Kidney capillary endothelial cell (primary cell): ENCODE data around the gene OR52L1.
"Not testable (repeated sequence)": the region's sequence is repeated elsewhere in the genome, so short reads cannot be mapped to it uniquely, and the experiment has no call there.

Experiments
- DNase-seq: peaks from one replicate; pipeline ENCODE4 v3.0.0-alpha.2; 2018; ENCODE audit warnings: low spot score

The OR52L1 gene

GRCh38 chr11:5986885-5987284 is at the start of gene OR52L1:
TSS of gene OR52L1 (minus strand) at chr11:5986985. CDS start at chr11:5986930, 55 bp downstream.
- no peak for DNase-seq

GRCh38 chr11:6030708-6031405 is 44.1 kb upstream of the OR52L1 start, which contains the start of gene OR56A1:
TSS of gene OR56A1 (minus strand) at chr11:6030758. CDS start at chr11:6027692, 3,066 bp downstream.
- DNase-seq: no peak

- no peak for DNase-seq
Measured at GRCh38 chr11:6027501-6027900, 40.7 kb upstream of the OR52L1 start.

GRCh38 chr11:6025056-6025455 is 38.3 kb upstream of the OR52L1 start:
- no peak for DNase-seq

- peak; percentile 55 for DNase-seq
Measured at GRCh38 chr11:6022956-6023355, 36.2 kb upstream of the OR52L1 start.

GRCh38 chr11:6013042-6013441 is 26.3 kb upstream of the OR52L1 start:
- no peak for DNase-seq

- DNase-seq: no peak
Measured at GRCh38 chr11:6012035-6012668, 25.4 kb upstream of the OR52L1 start.

GRCh38 chr11:6006846-6007245 is 20.1 kb upstream of the OR52L1 start, which contains the start of gene OR56A4:
TSS of gene OR56A4 (minus strand) at chr11:6006946. CDS start at chr11:6002992, 3,954 bp downstream.
- DNase-seq: no peak

GRCh38 chr11:6006395-6006794 is 19.6 kb upstream of the OR52L1 start:
- DNase-seq: no peak

- no peak for DNase-seq
Measured at GRCh38 chr11:6002202-6002699, 15.5 kb upstream of the OR52L1 start.

- no peak for DNase-seq
Measured at GRCh38 chr11:5994791-5995190, 8.0 kb upstream of the OR52L1 start.

- DNase-seq: peak; percentile 9
Measured at GRCh38 chr11:5992604-5993251, 5.9 kb upstream of the OR52L1 start.

GRCh38 chr11:5992150-5992549 is 5.4 kb upstream of the OR52L1 start:
- no peak for DNase-seq

- DNase-seq: no peak
Measured at GRCh38 chr11:5989203-5989602, 2.4 kb upstream of the OR52L1 start.

- no peak for DNase-seq
Measured at GRCh38 chr11:5983443-5983842, 3.3 kb downstream of the OR52L1 start.

- no peak for DNase-seq
Measured at GRCh38 chr11:5973530-5973929, 13.3 kb downstream of the OR52L1 start.

GRCh38 chr11:5968394-5968793 is 18.4 kb downstream of the OR52L1 start, which contains the start of gene OR56A5:
TSS of gene OR56A5 (minus strand) at chr11:5968494. CDS start at chr11:5968494, 0 bp downstream.
- no peak for DNase-seq

- DNase-seq: no peak
Measured at GRCh38 chr11:5967708-5968107, 19.1 kb downstream of the OR52L1 start.

GRCh38 chr11:5966958-5967357 is 19.8 kb downstream of the OR52L1 start:
- DNase-seq: no peak

GRCh38 chr11:5960704-5961320 is 26.0 kb downstream of the OR52L1 start:
- DNase-seq: not testable (repeated sequence)

- DNase-seq: no peak
Measured at GRCh38 chr11:5955586-5955985, 31.2 kb downstream of the OR52L1 start.

- DNase-seq: no peak
Measured at GRCh38 chr11:5941951-5942350, 44.8 kb downstream of the OR52L1 start, which contains the start of gene OR56A3. TSS of gene OR56A3 (plus strand) at chr11:5942251. CDS start at chr11:5947347, 5,096 bp downstream.
